Stimulated activated CD8-positive, alpha-beta memory T cell treated with anti-CD3 and anti-CD28 coated beads, Interleukin-7, amount 100 ng/mL, for 48 hours (primary cell): Measurements from ENCODE around the gene SHKBP1.
"Not testable (repeated sequence)": the region's sequence is repeated elsewhere in the genome, so short reads cannot be mapped to it uniquely, and the experiment has no call there.

Source experiments
- DNase-seq, 2 donors: peaks; one replicate each; pipeline ENCODE4 v3.0.0-alpha.2; 2020; ENCODE audit warnings: low read depth in 1 of 2; ENCODE audit errors: extremely low read depth in 1 of 2

The SHKBP1 gene

DNA sequence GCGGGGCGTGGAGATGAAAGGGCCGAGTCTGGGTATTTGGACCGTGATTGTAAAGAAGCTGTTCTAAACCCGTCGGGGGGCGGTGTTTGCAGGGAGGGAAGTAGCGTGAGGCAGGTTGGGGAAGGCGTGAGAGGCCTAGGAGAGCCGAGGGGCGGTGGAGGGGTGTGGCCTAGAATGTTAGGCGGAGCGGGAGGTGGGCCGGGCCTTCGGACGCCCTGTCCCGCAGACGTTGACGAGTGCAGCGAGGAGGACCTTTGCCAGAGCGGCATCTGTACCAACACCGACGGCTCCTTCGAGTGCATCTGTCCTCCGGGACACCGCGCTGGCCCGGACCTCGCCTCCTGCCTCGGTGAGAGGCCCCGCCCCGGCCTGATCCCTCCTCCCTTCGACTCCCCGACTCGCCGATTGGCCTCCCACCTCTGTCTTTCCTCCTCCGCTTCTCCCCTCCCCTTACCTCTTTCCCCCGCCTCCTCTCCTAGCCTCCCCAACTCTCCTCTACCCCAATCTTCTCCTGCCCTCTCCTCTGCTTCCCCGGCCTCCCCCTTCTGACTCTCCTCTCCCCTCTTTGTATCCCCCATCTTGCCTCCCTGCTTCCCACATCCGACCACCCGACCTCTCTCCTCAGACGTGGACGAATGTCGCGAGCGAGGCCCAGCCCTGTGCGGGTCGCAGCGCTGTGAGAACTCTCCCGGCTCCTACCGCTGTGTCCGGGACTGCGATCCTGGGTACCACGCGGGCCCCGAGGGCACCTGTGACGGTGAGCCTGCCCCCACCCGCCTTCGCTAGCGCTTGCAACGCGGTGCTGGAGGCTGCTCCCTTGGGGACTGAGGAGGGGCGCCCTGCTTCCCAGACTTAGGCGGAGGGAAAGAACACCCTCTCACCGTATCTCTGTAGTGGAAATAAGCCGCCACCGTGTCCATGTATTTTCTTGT is 37.3 kb downstream of the SHKBP1 start:
- peak; percentile 77 to 81 for DNase-seq

DNA sequence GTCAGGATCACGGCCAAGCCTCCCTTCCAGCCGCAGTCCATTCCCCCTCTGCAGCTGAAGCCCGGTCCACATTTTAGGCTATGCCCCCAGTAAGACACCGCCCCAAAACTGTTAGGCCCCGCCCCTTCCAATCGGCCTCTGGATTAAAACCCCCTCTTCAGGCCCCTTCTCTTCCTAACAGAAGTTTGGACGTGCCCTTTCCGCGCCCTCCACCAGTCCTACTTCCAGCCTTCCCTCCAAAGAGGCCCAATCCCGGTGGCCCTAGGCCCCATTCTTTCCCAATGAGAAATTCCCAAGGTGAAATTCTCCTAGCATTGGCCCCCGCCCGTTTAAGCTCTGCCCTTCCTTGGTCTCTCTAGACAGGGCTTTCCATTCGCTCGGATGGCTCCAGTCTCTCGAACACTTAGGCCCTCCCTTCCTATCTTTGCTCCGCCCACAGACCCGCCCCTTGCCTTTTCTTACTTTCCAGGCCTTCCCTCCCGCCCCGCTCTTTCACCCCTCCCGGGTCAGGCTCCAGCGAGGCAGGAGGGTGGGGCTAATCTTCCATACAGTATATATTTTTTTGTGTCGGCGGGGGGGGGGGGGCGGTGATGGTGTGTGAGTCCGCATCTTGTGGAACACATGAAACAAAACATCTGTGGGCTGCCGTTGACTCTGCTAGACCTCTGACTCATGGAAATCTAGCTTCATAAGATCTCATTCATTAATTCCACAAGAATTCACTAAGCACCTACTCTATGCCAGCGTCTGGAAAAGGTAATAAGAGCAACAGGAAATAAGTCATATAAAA is 38.1 kb downstream of the SHKBP1 start:
- peak; percentile 82 to 96 for DNase-seq

DNA sequence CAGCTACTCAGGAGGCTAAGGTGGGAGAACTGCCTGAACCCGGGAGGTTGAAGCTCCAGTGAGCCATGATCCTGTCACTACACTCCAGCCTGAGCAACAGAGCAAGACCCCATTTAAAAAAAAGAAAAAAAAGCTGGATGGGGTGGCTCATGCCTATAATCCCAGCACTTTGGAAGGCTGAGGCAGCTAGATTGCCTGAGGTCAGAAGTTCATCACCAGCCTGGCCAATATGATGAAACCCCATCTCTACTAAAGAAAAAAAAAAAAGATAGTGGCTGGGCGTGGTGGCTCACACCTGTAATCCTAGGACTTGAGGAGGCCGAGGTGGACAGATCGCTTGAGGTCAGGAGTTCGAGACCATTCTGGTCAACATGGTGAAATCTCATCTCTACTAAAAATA is 39.5 kb downstream of the SHKBP1 start:
- DNase-seq = no peak

DNA sequence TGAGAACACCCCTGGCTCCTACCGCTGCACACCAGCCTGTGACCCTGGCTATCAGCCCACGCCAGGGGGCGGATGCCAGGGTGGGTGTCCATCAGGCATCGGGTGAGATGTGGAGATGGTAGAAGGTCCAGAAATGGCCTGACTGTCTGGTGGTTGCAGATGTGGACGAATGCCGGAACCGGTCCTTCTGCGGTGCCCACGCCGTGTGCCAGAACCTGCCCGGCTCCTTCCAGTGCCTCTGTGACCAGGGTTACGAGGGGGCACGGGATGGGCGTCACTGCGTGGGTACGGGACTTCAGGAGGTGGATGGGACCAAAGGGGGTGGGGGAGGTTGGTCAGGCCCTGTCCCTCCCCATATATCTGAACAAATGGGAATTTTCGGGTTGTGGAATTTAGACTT is 40.3 kb downstream of the SHKBP1 start:
- no peak for DNase-seq

DNA sequence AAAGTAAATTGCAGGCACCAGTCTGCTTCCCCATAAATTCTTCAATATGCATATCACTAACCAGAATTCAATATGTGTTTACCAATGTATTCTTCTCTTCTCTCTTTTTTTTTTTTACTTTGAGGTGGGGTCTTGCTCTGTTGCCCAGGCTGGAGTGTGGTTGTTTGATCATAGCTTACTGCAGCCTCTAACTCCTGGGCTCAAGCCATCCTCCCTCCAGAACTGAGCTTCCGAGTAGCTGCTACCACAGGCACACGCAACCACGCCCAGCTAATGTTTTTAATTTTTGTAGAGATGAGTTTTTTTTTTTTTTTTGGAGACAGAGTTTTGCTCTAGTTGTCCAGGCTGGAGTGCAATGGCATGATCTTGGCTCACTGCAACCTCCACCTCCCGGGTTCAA is 41.3 kb downstream of the SHKBP1 start:
- DNase-seq = no peak

DNA sequence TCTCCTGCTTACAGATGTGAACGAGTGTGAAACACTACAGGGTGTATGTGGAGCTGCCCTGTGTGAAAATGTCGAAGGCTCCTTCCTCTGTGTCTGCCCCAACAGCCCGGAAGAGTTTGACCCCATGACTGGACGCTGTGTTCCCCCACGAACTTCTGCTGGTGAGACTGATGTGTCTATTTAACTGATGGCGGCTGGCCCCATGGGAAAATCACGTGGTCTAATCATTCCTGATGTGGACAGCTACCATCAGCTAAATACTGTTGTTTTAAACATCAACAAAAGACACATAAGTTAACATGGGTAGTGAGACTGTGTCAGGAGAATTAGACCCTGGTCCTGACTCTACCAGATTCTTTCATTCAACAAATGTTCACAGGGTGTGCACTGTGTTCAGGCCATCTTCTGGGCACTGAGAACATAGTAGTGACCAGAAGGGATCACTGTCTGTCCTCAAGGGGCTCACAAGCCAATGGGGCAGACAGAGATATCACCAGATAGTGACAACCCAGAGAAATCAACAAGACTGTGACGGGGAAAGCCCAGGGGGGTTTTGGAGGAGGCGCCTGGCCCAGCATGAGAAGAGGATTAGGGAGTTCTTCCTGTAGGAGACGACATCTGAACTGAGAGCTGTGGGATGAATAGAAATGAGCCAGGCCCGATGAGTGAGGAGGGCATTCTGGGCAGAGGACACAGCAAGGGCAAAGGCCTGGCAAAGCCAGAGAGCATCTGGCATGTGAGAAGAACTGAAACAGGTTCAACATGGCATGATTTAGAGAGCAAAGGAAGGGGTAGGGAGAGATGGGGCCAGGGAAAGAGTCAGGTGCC is 42.9 kb downstream of the SHKBP1 start:
- no peak for DNase-seq

DNA sequence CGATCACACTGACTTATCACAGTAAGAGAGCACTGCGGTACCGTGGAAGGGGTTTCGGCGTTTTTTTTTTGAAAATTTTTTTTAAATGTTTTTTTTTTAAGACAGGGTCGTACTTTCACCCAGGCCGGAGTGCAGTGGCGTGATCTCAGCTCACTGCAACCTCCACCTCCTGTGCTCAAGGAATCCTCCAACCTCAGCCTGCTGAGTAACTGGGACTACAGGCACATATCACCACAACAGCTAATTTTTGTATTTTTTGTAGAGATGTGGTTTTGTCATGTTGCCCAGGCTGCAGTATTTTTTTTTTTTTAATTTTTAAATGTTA is 43.5 kb downstream of the SHKBP1 start:
- no peak for DNase-seq

DNA sequence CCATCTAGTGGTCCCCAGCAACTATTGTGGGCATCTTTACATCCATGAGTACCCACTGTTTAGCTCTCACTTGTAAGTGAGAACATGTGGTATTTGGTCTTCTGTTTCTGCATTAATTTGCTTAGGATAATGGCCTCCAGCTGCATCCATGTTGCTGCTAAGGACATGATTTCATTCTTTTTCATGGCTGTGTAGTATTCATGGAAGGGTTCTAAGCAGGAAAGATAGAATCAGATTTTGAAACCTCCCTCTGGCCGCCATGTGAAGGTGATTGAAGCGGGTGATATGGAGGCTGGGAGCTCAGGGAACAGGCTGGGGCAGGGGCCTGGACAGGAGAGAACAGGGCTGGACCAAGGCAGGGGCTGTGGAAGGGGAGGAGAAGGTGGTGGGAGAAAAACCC is 44.6 kb downstream of the SHKBP1 start:
- no peak for DNase-seq

DNA sequence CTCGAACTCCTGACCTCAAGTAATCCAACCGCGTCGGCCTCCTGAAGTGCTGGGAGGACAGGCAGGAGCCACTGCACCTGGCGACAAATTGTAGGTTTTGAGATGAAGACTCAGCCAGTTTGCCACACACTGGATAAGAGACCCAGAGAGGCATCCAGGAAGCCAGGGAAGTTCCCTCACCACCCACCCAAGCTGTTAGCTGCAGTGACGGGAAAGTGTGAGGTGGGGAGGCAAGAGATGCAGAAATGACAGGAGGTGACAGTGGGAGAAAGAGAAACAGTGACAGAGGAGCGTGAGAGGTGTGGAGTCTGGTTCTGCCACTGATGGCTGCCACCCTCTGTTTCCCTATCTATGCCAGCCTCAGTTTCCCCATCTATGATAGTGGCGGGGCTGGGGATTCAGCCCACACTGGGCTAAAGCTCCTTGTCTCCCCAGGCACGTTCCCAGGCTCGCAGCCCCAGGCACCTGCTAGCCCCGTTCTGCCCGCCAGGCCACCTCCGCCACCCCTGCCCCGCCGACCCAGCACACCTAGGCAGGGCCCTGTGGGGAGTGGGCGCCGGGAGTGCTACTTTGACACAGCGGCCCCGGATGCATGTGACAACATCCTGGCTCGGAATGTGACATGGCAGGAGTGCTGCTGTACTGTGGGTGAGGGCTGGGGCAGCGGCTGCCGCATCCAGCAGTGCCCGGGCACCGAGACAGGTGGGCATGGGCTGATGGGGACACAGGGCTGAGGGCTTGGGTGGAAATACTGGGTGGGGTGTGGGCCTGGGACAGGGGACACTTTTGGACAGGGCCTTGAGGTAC is 45.5 kb downstream of the SHKBP1 start:
- no peak for DNase-seq

DNA sequence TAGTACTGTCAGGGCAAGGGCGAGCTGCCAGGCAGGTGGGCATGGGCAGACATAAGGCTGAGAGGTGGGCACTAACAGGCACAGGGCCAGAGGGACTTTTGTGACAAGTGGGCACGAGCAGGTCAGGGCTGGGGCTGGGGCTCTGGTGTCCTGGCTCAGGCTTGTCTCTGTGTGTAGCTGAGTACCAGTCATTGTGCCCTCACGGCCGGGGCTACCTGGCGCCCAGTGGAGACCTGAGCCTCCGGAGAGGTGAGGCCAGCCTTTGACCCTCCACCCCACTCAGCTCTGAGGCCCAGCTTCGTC is 46.1 kb downstream of the SHKBP1 start:
- no peak for DNase-seq

DNA sequence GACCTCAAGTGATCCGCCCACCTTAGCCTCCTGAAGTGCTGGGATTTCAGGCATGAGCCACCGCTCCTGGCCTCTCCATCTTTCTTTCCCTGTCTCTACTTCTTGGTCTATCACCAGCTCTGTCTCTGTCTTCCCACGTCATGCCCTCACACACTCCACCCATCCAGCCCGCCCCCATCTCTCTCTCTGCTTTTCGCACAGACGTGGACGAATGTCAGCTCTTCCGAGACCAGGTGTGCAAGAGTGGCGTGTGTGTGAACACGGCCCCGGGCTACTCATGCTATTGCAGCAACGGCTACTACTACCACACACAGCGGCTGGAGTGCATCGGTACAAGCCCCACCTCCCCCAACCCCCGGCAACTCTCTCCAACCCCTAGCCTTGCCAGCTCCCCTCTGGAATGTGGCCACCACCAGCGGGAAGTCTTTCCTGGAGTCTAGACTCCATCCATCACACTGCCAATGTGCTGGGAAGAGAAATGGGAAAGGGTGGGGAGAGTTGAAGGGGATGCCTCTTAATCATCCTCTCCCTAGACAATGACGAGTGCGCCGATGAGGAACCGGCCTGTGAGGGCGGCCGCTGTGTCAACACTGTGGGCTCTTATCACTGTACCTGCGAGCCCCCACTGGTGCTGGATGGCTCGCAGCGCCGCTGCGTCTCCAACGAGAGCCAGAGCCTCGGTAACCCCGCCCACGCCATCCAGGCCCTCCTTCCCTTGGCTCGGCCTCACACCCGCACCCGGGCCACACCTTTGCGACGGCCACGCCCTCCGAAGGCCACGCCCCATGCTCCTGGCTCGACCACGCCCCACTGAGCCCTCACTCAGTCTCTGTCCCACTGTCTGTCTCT is 47.0 kb downstream of the SHKBP1 start:
- no peak for DNase-seq

DNA sequence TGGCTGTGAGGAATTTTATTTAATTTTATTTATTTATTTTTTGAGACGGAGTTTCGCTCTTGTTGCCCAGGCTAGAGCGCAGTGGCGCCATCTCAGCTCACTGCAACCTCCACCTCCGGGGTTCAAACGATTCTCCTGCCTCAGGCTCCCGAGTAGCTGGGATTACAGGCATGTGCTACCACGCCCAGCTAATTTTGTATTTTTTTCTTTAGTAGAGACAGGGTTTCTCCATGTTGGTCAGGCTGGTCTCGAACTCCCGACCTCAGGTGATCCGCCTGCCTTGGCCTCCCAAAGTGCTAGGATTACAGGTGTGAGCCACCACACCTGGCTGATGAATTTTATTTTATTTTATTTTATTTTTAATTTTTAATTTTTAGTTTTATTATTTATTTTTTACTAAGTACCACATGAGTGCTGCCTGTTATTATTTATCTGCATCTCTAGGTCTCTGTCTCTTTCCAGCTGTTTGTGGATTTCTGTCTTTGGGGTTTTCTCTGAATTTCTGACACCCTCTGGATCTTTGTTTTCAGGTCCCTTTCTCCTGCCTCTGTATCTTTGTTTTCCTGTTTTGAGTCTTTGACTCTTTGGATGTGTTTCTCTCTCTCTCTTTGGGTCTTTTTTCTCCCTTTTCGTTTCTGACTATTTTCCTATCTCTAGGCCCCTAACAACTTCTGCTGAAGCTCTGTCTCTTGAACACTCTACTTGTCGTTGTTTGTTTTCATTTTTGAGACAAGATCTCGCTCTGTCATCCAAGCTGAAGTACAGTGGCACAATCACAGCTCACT is 47.9 kb downstream of the SHKBP1 start:
- DNase-seq = not testable (repeated sequence)

DNA sequence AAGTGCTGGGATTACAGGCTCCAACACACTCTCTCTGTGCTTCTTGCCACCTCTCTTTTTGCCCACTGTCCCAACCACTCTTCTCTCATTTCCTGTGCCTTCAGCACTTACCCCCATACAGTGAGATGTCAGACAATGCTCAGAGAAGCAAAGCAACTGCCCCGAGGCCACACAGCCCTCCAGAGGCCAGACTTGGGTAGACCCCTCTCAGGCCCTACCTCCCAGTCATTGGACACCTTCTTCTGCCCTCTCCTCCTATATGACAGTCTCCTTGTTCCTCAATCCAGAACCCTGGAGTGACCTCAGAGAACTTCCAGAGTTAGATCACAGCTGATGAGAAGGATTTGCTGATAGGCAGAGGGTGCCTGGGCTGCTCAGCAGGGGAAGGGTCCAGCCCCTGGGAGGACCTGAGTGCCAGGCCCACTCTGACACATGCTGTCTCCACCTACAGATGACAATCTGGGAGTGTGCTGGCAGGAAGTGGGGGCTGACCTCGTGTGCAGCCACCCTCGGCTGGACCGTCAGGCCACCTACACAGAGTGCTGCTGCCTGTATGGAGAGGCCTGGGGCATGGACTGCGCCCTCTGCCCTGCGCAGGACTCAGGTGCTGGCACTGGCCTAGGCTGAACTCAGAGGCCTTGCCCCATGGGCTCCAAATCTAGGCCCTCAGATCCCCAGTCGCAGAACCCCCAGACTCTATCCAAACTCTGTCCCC is 48.9 kb downstream of the SHKBP1 start:
- no peak for DNase-seq

DNA sequence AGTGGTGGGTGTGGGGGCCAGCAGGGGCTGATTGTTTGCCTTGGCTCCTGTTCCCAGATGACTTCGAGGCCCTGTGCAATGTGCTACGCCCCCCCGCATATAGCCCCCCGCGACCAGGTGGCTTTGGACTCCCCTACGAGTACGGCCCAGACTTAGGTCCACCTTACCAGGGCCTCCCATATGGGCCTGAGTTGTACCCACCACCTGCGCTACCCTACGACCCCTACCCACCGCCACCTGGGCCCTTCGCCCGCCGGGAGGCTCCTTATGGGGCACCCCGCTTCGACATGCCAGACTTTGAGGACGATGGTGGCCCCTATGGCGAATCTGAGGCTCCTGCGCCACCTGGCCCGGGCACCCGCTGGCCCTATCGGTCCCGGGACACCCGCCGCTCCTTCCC is 50.2 kb downstream of the SHKBP1 start:
- DNase-seq = no peak

DNA sequence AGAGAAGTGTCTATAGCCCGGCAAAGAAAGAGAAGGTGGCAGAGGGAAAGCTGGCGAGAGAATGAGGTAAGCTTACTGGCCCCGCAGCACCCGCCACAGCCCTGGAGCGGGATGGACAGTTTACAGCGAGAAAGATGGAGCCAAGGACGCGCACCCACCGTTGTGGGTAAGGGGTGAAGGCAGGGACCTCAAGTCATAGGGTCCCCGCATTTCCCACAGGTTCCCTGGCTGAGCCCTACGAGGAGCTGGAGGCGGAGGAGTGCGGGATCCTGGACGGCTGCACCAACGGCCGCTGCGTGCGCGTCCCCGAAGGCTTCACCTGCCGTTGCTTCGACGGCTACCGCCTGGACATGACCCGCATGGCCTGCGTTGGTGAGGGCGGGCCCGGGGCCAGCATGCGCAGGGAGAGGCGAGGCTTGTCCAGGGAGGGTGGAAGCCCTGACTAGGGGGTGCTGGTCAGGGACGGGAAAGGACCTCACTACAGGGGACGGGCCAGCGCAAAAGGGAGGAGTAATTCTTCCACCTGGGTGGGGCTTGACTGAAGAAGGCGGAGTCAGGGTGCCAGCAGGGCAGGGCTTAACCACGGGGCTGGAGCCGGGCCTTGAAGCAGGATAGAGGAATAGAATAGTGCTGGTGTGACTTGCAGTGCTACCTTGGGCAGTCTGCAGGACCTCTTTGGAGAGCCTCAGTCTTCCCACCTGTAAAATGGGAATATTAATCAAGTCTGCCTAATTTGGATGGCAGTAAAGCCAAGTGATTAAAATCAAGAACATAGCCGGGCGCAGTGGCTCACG is 51.0 kb downstream of the SHKBP1 start:
- DNase-seq = no peak

DNA sequence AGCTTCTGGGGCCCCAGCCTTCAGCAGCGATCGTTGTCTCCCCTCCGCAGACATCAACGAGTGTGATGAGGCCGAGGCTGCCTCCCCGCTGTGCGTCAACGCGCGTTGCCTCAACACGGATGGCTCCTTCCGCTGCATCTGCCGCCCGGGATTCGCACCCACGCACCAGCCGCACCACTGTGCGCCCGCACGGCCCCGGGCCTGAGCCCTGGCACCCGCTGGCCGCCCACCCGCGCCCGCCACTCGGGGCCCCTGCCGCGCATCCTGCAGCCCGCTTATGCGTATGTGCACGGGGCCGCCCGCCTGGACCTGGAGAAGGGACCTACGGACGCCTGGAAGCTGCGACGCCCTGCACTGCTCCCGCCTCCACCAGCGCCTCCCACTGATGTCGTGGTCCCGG is 52.7 kb downstream of the SHKBP1 start:
- DNase-seq = no peak

DNA sequence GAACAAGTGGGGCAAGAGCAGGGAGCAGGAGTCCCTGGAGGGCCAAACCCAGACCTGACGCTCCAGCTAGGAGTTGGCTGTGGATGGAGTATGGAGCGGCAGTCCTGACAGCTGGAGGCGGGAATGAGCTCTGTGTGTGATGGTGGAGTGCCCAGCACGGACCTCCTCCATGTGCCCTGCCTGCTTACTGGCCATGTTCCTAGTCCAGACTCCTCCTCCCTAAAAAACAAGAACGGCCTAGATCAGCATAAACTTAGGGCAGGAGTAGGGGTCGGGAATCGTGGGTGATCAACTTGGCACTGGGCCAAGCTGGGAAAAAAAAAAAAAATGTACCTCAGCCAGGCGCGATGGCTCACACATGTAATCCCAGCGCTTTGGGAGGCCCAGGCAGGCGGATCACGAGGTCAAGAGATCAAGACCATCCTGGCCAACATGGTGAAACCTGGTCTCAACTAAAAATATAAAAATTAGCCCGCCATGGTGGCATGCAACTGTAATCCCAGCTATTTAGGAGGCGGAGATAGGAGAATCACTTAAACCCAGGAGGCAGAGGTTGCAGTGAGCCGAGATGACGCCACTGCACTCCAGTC is 54.0 kb downstream of the SHKBP1 start:
- DNase-seq = no peak
